ENCODE data around the gene CACNB2. TPM values are rescaled to one million over a fixed set of nuclear protein-coding genes. Genes with fewer than 3 reads are reported as not detected.

CACNB2 gene
- total RNA-seq, 2 donors from 2014 or later = 19.0 to 20.6 TPM

DNA sequence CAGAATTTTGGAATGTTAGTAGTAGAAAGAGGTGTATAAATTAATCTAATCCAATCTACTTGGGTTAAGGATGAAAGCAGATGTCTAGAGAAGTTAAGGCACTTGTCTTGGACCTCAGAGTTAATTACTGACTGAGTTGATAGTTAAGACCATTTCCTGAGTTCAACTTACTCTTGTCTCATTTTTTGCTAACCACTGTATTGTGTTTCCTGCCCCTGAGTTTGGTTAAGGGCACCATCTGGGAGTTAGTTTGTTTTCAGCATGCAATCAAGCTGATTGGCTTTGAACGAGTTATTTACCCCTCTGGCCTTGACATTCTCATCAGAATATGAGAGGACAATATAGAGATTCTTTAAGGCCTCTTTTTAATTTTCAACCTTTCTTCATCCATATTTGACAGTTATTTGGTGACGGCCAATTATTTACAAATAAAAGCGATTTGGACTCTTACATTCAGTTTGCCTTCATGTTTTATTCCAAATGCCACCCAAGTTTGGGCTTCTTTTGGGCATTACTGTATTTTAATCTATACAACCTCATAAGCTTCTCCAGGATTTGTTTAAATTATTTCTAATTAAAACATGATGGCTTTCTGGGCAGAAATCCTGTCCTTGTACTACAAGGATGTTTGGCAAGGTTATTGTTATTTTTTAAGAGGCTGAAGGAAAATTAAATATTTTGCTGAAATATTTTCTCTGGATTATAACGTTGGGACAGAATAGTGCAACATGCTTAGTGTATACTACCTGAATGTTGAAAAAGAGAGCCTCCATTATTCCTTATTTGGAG lies 225.0 kb downstream of the CACNB2 start:
- Histone ChIP-seq H3K4me1 (no peaks in the 10 kb centered on the region), H3K36me3 (no peaks in the 10 kb centered on the region), H3K4me3 (no peak overlapping the region), H3K27me3 (no peaks in the 10 kb centered on the region), H3K27ac (no peak overlapping the region), H3K9me3 (no peaks in the 10 kb centered on the region)
- TF ChIP-seq, protein P1, sequence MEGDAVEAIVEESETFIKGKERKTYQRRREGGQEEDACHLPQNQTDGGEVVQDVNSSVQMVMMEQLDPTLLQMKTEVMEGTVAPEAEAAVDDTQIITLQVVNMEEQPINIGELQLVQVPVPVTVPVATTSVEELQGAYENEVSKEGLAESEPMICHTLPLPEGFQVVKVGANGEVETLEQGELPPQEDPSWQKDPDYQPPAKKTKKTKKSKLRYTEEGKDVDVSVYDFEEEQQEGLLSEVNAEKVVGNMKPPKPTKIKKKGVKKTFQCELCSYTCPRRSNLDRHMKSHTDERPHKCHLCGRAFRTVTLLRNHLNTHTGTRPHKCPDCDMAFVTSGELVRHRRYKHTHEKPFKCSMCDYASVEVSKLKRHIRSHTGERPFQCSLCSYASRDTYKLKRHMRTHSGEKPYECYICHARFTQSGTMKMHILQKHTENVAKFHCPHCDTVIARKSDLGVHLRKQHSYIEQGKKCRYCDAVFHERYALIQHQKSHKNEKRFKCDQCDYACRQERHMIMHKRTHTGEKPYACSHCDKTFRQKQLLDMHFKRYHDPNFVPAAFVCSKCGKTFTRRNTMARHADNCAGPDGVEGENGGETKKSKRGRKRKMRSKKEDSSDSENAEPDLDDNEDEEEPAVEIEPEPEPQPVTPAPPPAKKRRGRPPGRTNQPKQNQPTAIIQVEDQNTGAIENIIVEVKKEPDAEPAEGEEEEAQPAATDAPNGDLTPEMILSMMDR (IDR thresholded peaks at IDR 0.05) = no peak
- DNase-seq (ENCODE audit: low spot score) = no peak

DNA sequence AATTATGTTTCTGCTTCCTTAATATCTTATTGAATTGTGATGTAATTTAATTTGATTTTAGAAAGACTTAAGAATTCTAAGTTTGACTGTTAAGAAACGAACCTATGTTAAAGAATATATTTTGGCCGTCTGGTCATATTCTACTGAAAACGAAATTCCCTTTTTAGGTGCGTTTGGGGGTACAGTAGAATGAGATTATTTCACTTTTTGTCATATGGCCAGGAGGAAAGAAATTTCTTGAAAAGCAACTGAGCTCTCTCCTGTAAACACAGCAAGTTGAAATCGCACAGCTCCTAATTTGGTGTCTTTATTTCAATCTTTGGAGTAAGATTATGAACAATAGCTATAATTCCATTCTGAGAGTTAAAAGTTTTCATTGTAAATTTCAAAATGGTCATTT lies 227.6 kb downstream of the CACNB2 start:
- H3K4me3 ChIP-seq = no peak overlapping the region
- no peak overlapping the region for H3K27ac ChIP-seq
- H3K4me1 ChIP-seq = no peaks in the 10 kb centered on the region

DNA sequence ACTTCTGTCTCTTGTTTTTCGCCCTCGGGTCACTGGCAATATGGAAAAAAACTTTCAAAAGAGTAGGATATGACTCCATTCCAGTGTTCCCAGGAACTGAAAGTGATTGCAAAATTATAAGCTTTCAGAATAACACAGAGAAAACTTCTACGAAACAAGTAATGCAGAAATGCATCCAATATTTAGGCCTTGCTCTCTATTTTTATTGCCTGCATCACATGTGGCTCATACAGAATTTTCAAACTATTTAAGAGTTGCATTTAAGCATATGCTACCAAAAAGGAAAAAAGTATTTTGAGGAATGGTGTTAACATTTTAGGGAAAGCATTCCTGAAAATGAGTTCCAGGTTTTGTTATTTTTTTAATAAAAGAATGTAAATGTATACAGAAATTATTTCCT lies 228.0 kb downstream of the CACNB2 start:
- H3K36me3 ChIP-seq = no peaks in the 10 kb centered on the region
- DNase-seq (ENCODE audit: low spot score) = no peak
- no peak overlapping the region for H3K4me3 ChIP-seq

More for the DNA sequence above, 227.6 kb downstream of the CACNB2 start:
- TF ChIP-seq, protein P1 (IDR thresholded peaks at IDR 0.05) = no peak
- no peaks in the 10 kb centered on the region for H3K27me3 ChIP-seq
- H3K9me3 ChIP-seq = no peaks in the 10 kb centered on the region
- no peaks in the 10 kb centered on the region for H3K36me3 ChIP-seq
- DNase-seq (ENCODE audit: low spot score) = no peak

DNA sequence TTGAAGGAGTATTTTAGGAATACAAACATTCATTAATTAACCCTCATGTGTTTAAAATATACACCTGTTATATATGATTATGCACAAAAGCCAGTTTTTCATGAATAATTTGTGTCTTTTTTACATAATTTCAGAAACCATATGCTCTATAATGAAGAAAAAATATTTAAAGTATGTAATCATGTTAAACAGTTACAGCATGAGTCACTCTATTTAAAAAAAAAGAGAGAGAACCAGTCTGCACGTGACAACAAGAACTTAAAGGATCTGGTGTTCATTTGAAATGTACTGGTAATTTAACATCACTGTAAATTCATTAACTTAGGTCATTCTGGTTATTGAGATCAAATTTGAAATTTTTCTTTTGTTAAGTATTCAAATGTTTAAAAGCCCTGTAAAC lies 228.5 kb downstream of the CACNB2 start:
- Histone ChIP-seq H3K27ac (no peak overlapping the region), H3K9me3 (no peaks in the 10 kb centered on the region), H3K36me3 (no peaks in the 10 kb centered on the region), H3K4me1 (no peaks in the 10 kb centered on the region), H3K27me3 (no peaks in the 10 kb centered on the region), H3K4me3 (no peak overlapping the region)
- DNase-seq (ENCODE audit: low spot score) = no peak
- TF ChIP-seq, protein P1 (IDR thresholded peaks at IDR 0.05) = no peak

More for the DNA sequence above, 228.0 kb downstream of the CACNB2 start:
- Histone ChIP-seq H3K9me3 (no peaks in the 10 kb centered on the region), H3K27me3 (no peaks in the 10 kb centered on the region), H3K27ac (no peak overlapping the region), H3K4me1 (no peaks in the 10 kb centered on the region)
- TF ChIP-seq, protein P1 (IDR thresholded peaks at IDR 0.05) = no peak

DNA sequence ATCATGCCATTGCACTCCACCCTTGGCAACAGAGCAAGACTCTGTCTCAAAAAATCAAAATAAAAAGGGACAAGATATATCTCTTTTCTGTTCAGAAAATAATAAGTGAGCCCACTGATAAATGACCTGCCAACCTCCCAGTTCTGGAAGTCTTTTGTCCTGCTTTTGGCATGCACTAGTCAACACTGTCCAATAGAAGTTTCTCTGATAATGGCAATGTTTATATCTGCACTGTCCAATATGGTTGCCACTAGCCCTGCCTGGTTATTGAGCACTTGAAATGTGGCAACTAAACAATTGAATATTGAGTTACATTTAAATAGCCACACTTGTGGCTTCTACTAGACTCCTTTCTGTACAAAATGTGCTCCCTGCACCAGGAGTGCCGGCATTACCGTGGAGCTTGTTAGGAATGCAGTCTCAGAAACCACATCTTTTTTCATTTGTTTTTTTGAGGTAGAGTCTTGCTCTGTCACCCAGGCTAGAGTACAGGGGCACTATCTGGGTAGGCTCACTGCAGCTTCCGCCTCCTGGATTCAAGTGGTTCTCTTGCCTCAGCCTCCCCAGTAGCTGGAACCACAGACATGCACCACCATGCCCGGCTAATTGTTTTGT lies 229.7 kb downstream of the CACNB2 start:
- TF ChIP-seq, protein P1 (IDR thresholded peaks at IDR 0.05) = no peak
- Histone ChIP-seq H3K4me1 (no peaks in the 10 kb centered on the region), H3K27ac (no peak overlapping the region), H3K27me3 (no peaks in the 10 kb centered on the region), H3K36me3 (no peaks in the 10 kb centered on the region), H3K9me3 (no peaks in the 10 kb centered on the region), H3K4me3 (no peak overlapping the region)
- no peak for DNase-seq (ENCODE audit: low spot score)
